Stomach (tissue), 9 donors: Measurements from ENCODE around the gene RANBP10. TPM values are rescaled to one million over a fixed set of nuclear protein-coding genes. Genes with fewer than 3 reads are reported as not detected.

ENCODE experiments used
- DNase-seq, 2 donors: peaks; one replicate each; pipeline versions ENCODE4 v3.0.0 to v3.0.0-alpha.2; 2013 to 2019
- H3K27ac ChIP-seq, 5 donors: fragments of 200-600 bp in 4 of 5; sonication (generic) in 4 of 5; one replicate each; pipeline ENCODE4 v1.5.1; 2013 to 2019; ENCODE audit warnings: mild to moderate bottlenecking in 1 of 5, moderate library complexity in 1 of 5
- H3K27me3 ChIP-seq, 3 donors: fragments of 200-600 bp; sonication (generic); one replicate each; pipeline ENCODE4 v1.5.1; 2017 to 2019; ENCODE audit warnings: mixed run types in 1 of 3
- H3K36me3 ChIP-seq, 4 donors: fragments of 200-600 bp; sonication (generic); 1 replicate in 3 of 4; 2 replicates in 1 of 4; pipeline ENCODE4 v1.5.1; 2016 to 2019
- H3K4me1 ChIP-seq, 4 donors: fragments of 200-600 bp; sonication (generic); one replicate each; pipeline ENCODE4 v1.5.1; 2016 to 2019
- H3K4me3 ChIP-seq, 4 donors: fragments of 200-600 bp; sonication (generic) in 3 of 4; one replicate each; pipeline ENCODE4 v1.5.1; 2016 to 2019; ENCODE audit warnings: mild to moderate bottlenecking in 1 of 4
- H3K9me3 ChIP-seq, 4 donors: fragments of 200-600 bp; sonication (generic); one replicate each; pipeline ENCODE4 v1.5.1; 2016 to 2019
- EP300 ChIP-seq: sonication (generic); formaldehyde crosslinking; IDR thresholded peaks from one replicate; pipeline ENCODE4 v1.6.1; 2017; ENCODE audit warnings: antibody characterized with exemption
- POLR2A ChIP-seq, 4 donors: fragments of 450-650 bp; IDR thresholded peaks; one replicate each; pipeline ENCODE4 v1.6.1; 2016; ENCODE audit warnings: antibody characterized with exemption in 4 of 4, control low read depth in 2 of 4, mild to moderate bottlenecking in 1 of 4, moderate library complexity in 1 of 4
- POLR2AphosphoS5 ChIP-seq, 3 donors: sonication (generic); formaldehyde crosslinking; IDR thresholded peaks; one replicate each; pipeline ENCODE4 v1.6.1; 2016; ENCODE audit warnings: antibody characterized with exemption in 3 of 3
- WGBS, 5 donors: extraction: QIAGEN DNeasy Blood & Tissue Kit in 3 of 5; methylation state at CpG; one replicate each; pipeline versions ENCODE4 v1.1.5 to v1.1.7; 2013 to 2018; 5-methylcytosine and 5-hydroxymethylcytosine counted together
- intact Hi-C: fragments of 100-400 bp; cut with DNase I; formaldehyde crosslinking; loops from one replicate; pipeline ENCODE4 v1.15.1; 2023; ENCODE audit warnings: low total_unique reads
- polyA plus RNA-seq, 3 donors: library from polyadenylated mRNA; stranded (reverse); fragments of 200-250 nt; gene quantifications; one replicate each; pipeline ENCODE4 v1.2.3, GENCODE V29; 2013
- total RNA-seq, 5 donors: library from RNA; depleted of rRNA; stranded (reverse); fragments of >200 nt; gene quantifications; one replicate each; pipeline versions ENCODE4 v1.1.0 to v1.2.3, GENCODE V29; 2014 to 2016
- TF ChIP-seq, protein P1 (sequence below), 7 experiments: fragments of 450-650 bp in 4 of 7; fragments of 200-600 bp in 3 of 7; sonication (generic) in 3 of 7; IDR thresholded peaks; one replicate each; pipeline ENCODE4 v1.5.1; 2016 to 2019; ENCODE audit warnings: antibody characterized with exemption in 7 of 7, control low read depth in 2 of 7, mild to moderate bottlenecking in 1 of 7
- donor health status: healthy with polysubstance abuse.
- donor health status: Bipolar disorder and iron deficiency.
- donor health status: healthy.

Gene RANBP10
- total and polyA plus RNA-seq, 8 donors = 2.9 to 37.3 (median 8.0) TPM

DNA sequence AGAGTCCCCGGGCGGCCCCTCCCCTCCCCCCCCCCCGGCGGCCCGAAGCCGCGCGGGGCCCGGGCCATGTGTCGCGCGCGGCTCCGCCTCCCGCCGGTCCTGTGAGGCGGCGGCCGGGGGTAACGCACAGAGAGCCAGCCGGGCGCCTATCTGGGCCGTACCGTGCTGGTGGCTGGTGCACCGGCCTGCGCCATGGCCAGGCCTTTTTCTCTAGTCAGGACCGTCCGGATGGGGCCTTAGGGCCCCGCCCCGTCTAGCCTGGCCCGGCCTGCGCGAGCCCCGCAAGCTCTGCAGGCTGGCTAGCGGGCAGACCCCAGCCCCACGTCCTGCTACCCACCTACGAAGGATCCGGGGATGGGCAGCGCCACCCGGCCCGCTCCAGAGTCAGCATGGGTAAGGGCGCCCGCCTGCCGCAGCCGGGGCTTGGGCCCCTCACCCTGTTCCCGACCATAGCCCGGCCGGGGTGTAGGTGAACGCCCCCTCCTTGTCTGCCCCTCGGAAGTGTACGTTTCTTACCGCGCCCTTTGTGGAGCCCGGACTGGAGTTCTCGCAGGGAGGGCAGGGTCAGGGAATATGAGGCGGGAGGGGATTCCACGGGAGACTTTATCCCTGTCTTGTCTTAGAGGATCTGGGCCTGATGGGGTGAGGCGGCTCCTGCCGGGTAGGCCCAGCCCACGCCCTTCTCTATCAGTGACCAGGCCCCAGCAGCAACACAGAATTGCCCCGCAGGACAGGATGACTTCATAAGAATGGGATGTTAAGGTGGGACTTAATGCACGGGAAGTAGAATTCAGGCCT is 40.9 kb upstream of the RANBP10 start, which contains the start of gene CENPT:
Gene CENPT, minus strand, starts transcription at position 630 of the 798 bp plus-strand sequence. CDS start 13,834 bp downstream, outside the sequence.
- WGBS, 5 donors = 0 to 1% (median 0%) methylated on average over 3 to 62 of the region's 62 CpGs
- no peak for TF ChIP-seq EP300
- TF ChIP-seq, protein P1, sequence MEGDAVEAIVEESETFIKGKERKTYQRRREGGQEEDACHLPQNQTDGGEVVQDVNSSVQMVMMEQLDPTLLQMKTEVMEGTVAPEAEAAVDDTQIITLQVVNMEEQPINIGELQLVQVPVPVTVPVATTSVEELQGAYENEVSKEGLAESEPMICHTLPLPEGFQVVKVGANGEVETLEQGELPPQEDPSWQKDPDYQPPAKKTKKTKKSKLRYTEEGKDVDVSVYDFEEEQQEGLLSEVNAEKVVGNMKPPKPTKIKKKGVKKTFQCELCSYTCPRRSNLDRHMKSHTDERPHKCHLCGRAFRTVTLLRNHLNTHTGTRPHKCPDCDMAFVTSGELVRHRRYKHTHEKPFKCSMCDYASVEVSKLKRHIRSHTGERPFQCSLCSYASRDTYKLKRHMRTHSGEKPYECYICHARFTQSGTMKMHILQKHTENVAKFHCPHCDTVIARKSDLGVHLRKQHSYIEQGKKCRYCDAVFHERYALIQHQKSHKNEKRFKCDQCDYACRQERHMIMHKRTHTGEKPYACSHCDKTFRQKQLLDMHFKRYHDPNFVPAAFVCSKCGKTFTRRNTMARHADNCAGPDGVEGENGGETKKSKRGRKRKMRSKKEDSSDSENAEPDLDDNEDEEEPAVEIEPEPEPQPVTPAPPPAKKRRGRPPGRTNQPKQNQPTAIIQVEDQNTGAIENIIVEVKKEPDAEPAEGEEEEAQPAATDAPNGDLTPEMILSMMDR (IDR thresholded peaks at IDR 0.05) = no peak
- TF ChIP-seq POLR2A (IDR thresholded peaks at IDR 0.05) = no peak
- TF ChIP-seq POLR2AphosphoS5 (IDR thresholded peaks at IDR 0.05) = no peak

DNA sequence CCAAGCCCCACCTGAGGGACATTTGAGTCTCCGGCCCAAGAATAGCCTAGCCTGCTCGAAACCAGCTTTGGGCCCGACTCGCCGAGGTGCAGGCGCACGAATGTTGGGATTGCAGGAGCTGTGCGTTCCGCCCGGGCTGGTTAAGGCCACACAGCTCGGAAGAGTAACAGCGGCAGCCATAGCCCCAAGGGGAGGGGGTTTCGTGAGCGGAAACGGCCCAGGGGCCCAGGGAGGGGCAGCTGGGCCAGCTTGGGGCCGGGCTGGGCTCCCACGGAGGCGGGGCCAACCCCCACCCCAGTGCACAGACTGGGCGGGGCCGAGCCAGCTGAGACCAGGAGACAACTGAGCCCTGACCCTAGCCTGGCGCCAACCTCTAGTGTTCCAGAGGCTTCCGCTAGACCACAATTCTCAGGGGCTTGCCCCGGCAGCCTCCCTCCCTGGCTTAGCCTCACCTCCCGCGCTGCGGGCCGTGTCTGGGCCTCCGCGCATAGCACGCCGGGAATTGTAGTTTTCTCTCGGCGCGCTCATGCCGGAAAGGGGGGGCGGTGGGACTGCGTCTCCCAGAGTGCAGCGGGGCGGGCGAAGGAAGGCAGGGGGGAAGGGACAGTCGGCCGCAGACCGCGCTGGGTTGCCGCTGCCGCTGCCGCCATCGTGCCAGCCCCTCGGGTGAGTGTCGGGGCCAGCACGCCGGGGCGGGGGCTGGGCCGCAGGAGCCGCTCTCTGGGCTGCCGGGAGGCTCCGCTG is 40.1 kb upstream of the RANBP10 start, which contains the start of gene NUTF2:
Gene NUTF2, plus strand, starts transcription at position 614 of the 744 bp plus-strand sequence. CDS start 18,198 bp downstream, outside the sequence.
- Histone ChIP-seq H3K4me1 (peaks cover 41 to 70% (median 66%) of the 10 kb centered on the region in 4 donors), H3K9me3 (no peaks in the 10 kb centered on the region), H3K27me3 (no peaks in the 10 kb centered on the region), H3K36me3 (peaks cover 0 to 8% (median 0%) of the 10 kb centered on the region in 4 donors), H3K27ac (peak within 1 kb of the TSS; percentile 90 to 100 (median 97)), H3K4me3 (peak within 1 kb of the TSS; percentile 86 to 100 (median 99))
- peak; percentile 62 to 90 (median 77) for TF ChIP-seq POLR2AphosphoS5 (IDR thresholded peaks at IDR 0.05)
- TF ChIP-seq, protein P1 (IDR thresholded peaks at IDR 0.05) = peak in 1 of 7 experiments; percentile 30
- TF ChIP-seq EP300 = no peak
- peak; percentile 96 to 98 for DNase-seq
- WGBS, 5 donors = 0 to 1% (median 0%) methylated on average over 27 to 57 of the region's 57 CpGs
- intact Hi-C loops = no loop called here

More for the DNA sequence above, 40.9 kb upstream of the RANBP10 start, which contains the start of gene CENPT:
- H3K4me1 ChIP-seq = peaks cover 41 to 68% (median 63%) of the 10 kb centered on the region in 4 donors
- no peaks in the 10 kb centered on the region for H3K9me3 ChIP-seq
- intact Hi-C loops = no loop called here
- H3K27ac ChIP-seq = peak within 1 kb of the TSS; percentile 90 to 100 (median 97)
- no peaks in the 10 kb centered on the region for H3K27me3 ChIP-seq
- H3K36me3 ChIP-seq = peaks cover 0 to 8% (median 0%) of the 10 kb centered on the region in 4 donors
- H3K4me3 ChIP-seq = peak within 1 kb of the TSS; percentile 86 to 100 (median 99)
- DNase-seq = peak; percentile 72 to 85

- 0 to 8% (median 6%) methylated on average over 2 of the region's 2 CpGs for WGBS, 5 donors
- peak overlapping the region; percentile 90 to 100 (median 97) for H3K27ac ChIP-seq
- peaks cover 41 to 73% (median 69%) of the 10 kb centered on the region in 4 donors for H3K4me1 ChIP-seq
- H3K4me3 ChIP-seq = peak overlapping the region; percentile 86 to 100 (median 99)
- no peak for DNase-seq
- H3K9me3 ChIP-seq = no peaks in the 10 kb centered on the region
- intact Hi-C loops = no loop called here
- no peak for TF ChIP-seq POLR2AphosphoS5 (IDR thresholded peaks at IDR 0.05)
- TF ChIP-seq, protein P1 (IDR thresholded peaks at IDR 0.05) = no peak
- no peak for TF ChIP-seq POLR2A (IDR thresholded peaks at IDR 0.05)
- TF ChIP-seq EP300 = no peak
- H3K36me3 ChIP-seq = peaks cover 0 to 8% (median 0%) of the 10 kb centered on the region in 4 donors
- H3K27me3 ChIP-seq = no peaks in the 10 kb centered on the region
Measured at GRCh38 chr16:67846063-67846319, 39.6 kb upstream of the RANBP10 start.
